K562 (cell line): ENCODE results near the gene LOXL3. TPM values are rescaled to one million over a fixed set of nuclear protein-coding genes. Genes with fewer than 3 reads are reported as not detected.
A peak's percentile ranks its signal among the peaks of the same experiment; 100 is the strongest.

Experiments
- ATAC-seq: fragments of 200-7000 bp; cut with Tn5 transposase; 3 replicates; pipeline ENCODE4 v1.9.1; 2020; ENCODE audit warnings: moderate library complexity
- BruUV-seq: library from RNA; stranded (reverse); fragments of 400-500 nt; replicated peaks from 2 replicates; lab custom pipeline; 2021; lab: Mats Ljungman, UMichigan
- CTCF ChIA-PET: fragments of 300-600 bp; formaldehyde crosslinking; extraction: SDS; loops from one replicate; lab custom pipeline; 2021; ENCODE audit warnings: low intra/inter-chr PET ratio; lab: Yijun Ruan, JAX
- POLR2A ChIA-PET: fragments of 300-600, 350-650 bp; sonication (Branson Sonifier 250); formaldehyde crosslinking; extraction: SDS; loops from one replicate; lab custom pipeline; 2021; ENCODE audit warnings: antibody characterized with exemption, inconsistent platforms; lab: Yijun Ruan, JAX
- DNase-seq, 4 experiments: peaks; one replicate each; pipeline versions ENCODE4 v3.0.0 to v3.0.0-alpha.2; 2011 to 2018; ENCODE audit warnings: low spot score in 3 of 4, mixed read lengths in 3 of 4; ENCODE audit errors: extremely low read depth in 1 of 4
- FAIRE-seq: peaks from 2 replicates; lab custom pipeline; 2011; peaks lifted over from hg19 to GRCh38; lab: Jason Lieb, UNC
- H2AFZ ChIP-seq: 2 replicates; pipeline ENCODE4 v1.6.0; 2011; ENCODE audit warnings: low read depth, low read length, control low read depth, inconsistent platforms
- H3K27ac ChIP-seq: fragments of 200-600 bp; 3 replicates; pipeline ENCODE4 v1.8.0; 2011; ENCODE audit warnings: low read depth, mild to moderate bottlenecking, control low read depth, inconsistent platforms, low read length, moderate library complexity, mixed read lengths; ENCODE audit errors: extremely low read depth
- H3K27me3 ChIP-seq, 2 experiments: fragments of 300-600 bp in 1 of 2; 2 replicates in 1 of 2; 3 replicates in 1 of 2; pipeline versions ENCODE4 v1.6.0 to v1.8.0; 2011; ENCODE audit warnings: inconsistent platforms in 2 of 2, low read length in 2 of 2, mild to moderate bottlenecking in 1 of 2, mixed read lengths in 1 of 2, moderate library complexity in 1 of 2; ENCODE audit not compliant: control insufficient read depth in 2 of 2, insufficient read depth in 2 of 2
- H3K36me3 ChIP-seq: fragments of 300-600 bp; 3 replicates; pipeline ENCODE4 v1.8.0; 2011; ENCODE audit warnings: mild to moderate bottlenecking, low read length, inconsistent platforms; ENCODE audit not compliant: control insufficient read depth, insufficient read depth
- H3K4me1 ChIP-seq, 2 experiments: fragments of 200-600 bp in 1 of 2; replicated peaks in 1 of 2; 2 replicates in 1 of 2; 3 replicates in 1 of 2; pipeline versions ENCODE4 v1.5.1 to v1.8.0; 2011; ENCODE audit warnings: inconsistent platforms in 2 of 2, low read length in 2 of 2, mild to moderate bottlenecking in 1 of 2, mixed read lengths in 1 of 2, moderate library complexity in 1 of 2; ENCODE audit not compliant: control insufficient read depth in 2 of 2, insufficient read depth in 2 of 2
- H3K4me2 ChIP-seq: 2 replicates; pipeline ENCODE4 v1.6.1; 2011; ENCODE audit warnings: low read length, control low read depth, inconsistent platforms, mixed read lengths; ENCODE audit not compliant: insufficient read depth
- H3K4me3 ChIP-seq: fragments of 200-600 bp; sonication (generic), shearing (Covaris generic); 2 replicates; pipeline ENCODE4 v1.5.1; 2016; ENCODE audit warnings: control low read depth, inconsistent platforms
- H3K79me2 ChIP-seq: fragments of 200-600 bp; 3 replicates; pipeline ENCODE4 v1.8.0; 2011; ENCODE audit warnings: low read length, inconsistent platforms; ENCODE audit not compliant: control insufficient read depth, insufficient read depth
- H3K9ac ChIP-seq, 2 experiments: 2 replicates each; pipeline versions ENCODE4 v1.6.0 to v1.6.1; 2011; ENCODE audit warnings: low read depth in 2 of 2, low read length in 2 of 2, control low read depth in 1 of 2, inconsistent platforms in 1 of 2, mild to moderate bottlenecking in 1 of 2, mixed read lengths in 1 of 2; ENCODE audit not compliant: insufficient read depth in 1 of 2
- H3K9me1 ChIP-seq: one replicate; pipeline ENCODE4 v1.6.0; 2011; ENCODE audit warnings: inconsistent platforms, mild to moderate bottlenecking, low read length, moderate library complexity; ENCODE audit not compliant: control insufficient read depth, insufficient read depth
- H3K9me3 ChIP-seq: replicated peaks from 2 replicates; pipeline ENCODE4 v1.5.1; 2011; ENCODE audit warnings: low read depth, low read length, inconsistent platforms; ENCODE audit not compliant: control insufficient read depth, insufficient read depth
- H4K20me1 ChIP-seq: replicated peaks from 2 replicates; pipeline ENCODE4 v1.6.1; 2011; ENCODE audit warnings: low read length, inconsistent platforms, mixed read lengths; ENCODE audit not compliant: control insufficient read depth, insufficient read depth
- CCAR2 ChIP-seq: fragments of 200-400 bp; formaldehyde crosslinking; IDR thresholded peaks from 2 replicates; pipeline ENCODE4 v1.6.1; 2017; ENCODE audit warnings: mild to moderate bottlenecking, low read depth, low read length
- GABPB1 ChIP-seq: sonication (generic); formaldehyde crosslinking; IDR thresholded peaks from 2 replicates; pipeline ENCODE4 v1.8.0; 2022; ENCODE audit warnings: mild to moderate bottlenecking, missing genetic modification reagents
- IRF2 ChIP-seq: sonication (generic); formaldehyde crosslinking; IDR thresholded peaks from 2 replicates; pipeline ENCODE4 v1.8.1; 2022; ENCODE audit warnings: mild to moderate bottlenecking, missing genetic modification reagents
- NCOA1 ChIP-seq: fragments of 450-650 bp; IDR thresholded peaks from 2 replicates; pipeline ENCODE4 v1.6.1; 2016; ENCODE audit warnings: low read depth
- RCOR1 ChIP-seq, 2 experiments: IDR thresholded peaks; 2 replicates each; pipeline ENCODE4 v1.6.1; 2012; ENCODE audit warnings: low read depth in 2 of 2, low read length in 2 of 2, borderline replicate concordance in 1 of 2, improper control_type of control experiment in 1 of 2
- SIN3A ChIP-seq, 2 experiments: fragments of 150-350 bp in 1 of 2; IDR thresholded peaks; 2 replicates each; pipeline ENCODE4 v1.6.1; 2011 to 2016; ENCODE audit warnings: borderline replicate concordance in 2 of 2, low read depth in 2 of 2, low read length in 2 of 2, mild to moderate bottlenecking in 2 of 2, moderate library complexity in 2 of 2; ENCODE audit not compliant: control insufficient read depth in 1 of 2
- ZNF583 ChIP-seq: fragments of 250-450 bp; sonication (Bioruptor Pico); IDR thresholded peaks from 2 replicates; pipeline ENCODE4 v1.4.0; 2020
- WGBS: fragments of 100-300 bp; shearing (Covaris generic); methylation state at CpG from one replicate; pipeline ENCODE4 v1.1.6; 2016; ENCODE audit warnings: low coverage, mixed read lengths; ENCODE audit not compliant: insufficient coverage; ENCODE audit errors: missing lambda C conversion rate; 5-methylcytosine and 5-hydroxymethylcytosine counted together
- in situ Hi-C: fragments of 300-500 bp; cut with MboI; formaldehyde crosslinking; loops from 4 replicates; pipeline ENCODE4 v1.15.0; 2018; ENCODE audit warnings: inconsistent platforms, mixed read lengths
- intact Hi-C: fragments of 100-400 bp; cut with micrococcal nuclease; formaldehyde crosslinking; loops from 2 replicates; pipeline ENCODE4 v1.14.2; 2022
- polyA plus RNA-seq, 8 experiments: library from polyadenylated mRNA; depleted of rRNA in 4 of 8; stranded (reverse) in 5 of 8; unstranded in 3 of 8; fragments of >200 nt; fragmentation: Nextera tagmentation in 2 of 8; fragmentation: Illumina TruSeq in 1 of 8; extraction: Ambion mirVana in 2 of 8; extraction: Trizol in 1 of 8; gene quantifications; 2 replicates each; pipeline versions ENCODE4 v1.2.1 to v1.2.3, GENCODE V29; 2011 to 2014; ENCODE audit warnings: inconsistent platforms in 1 of 8, missing spikeins in 1 of 8
- total RNA-seq, 7 experiments: library from RNA; depleted of rRNA in 6 of 7; stranded (reverse); fragments of >200 nt in 6 of 7; fragmentation: Illumina TruSeq in 2 of 7; extraction: Trizol in 2 of 7; gene quantifications; 2 replicates each; pipeline versions ENCODE4 v1.2.1 to v1.2.3, GENCODE V29; 2011 to 2021; ENCODE audit warnings: low replicate concordance in 1 of 7
- TF ChIP-seq, protein P1 (sequence below), 2 experiments: fragments of 450-650 bp in 1 of 2; IDR thresholded peaks; 2 replicates each; pipeline ENCODE4 v1.6.1; 2011 to 2017; ENCODE audit warnings: low read depth in 2 of 2, antibody characterized with exemption in 1 of 2, borderline replicate concordance in 1 of 2, low read length in 1 of 2, mild to moderate bottlenecking in 1 of 2, mixed read lengths in 1 of 2; ENCODE audit not compliant: control insufficient read depth in 1 of 2
- TF ChIP-seq, protein P2 (sequence below): IDR thresholded peaks from 2 replicates; pipeline ENCODE4 v1.6.1; 2011; ENCODE audit warnings: borderline replicate concordance, low read depth, mild to moderate bottlenecking, moderate library complexity, low read length; ENCODE audit not compliant: insufficient read depth, poor library complexity, severe bottlenecking
- TF ChIP-seq, protein P3 (sequence below): sonication (generic); formaldehyde crosslinking; IDR thresholded peaks from 2 replicates; pipeline ENCODE4 v1.8.0; 2022; ENCODE audit warnings: mild to moderate bottlenecking, missing genetic modification reagents

LOXL3 gene
- total and polyA plus RNA-seq, 9 of the 15 experiments (the other 6 are each of a cell fraction or from before 2014, with no cell fraction given), result 0.22 to 0.99 (median 0.31) TPM

DNA sequence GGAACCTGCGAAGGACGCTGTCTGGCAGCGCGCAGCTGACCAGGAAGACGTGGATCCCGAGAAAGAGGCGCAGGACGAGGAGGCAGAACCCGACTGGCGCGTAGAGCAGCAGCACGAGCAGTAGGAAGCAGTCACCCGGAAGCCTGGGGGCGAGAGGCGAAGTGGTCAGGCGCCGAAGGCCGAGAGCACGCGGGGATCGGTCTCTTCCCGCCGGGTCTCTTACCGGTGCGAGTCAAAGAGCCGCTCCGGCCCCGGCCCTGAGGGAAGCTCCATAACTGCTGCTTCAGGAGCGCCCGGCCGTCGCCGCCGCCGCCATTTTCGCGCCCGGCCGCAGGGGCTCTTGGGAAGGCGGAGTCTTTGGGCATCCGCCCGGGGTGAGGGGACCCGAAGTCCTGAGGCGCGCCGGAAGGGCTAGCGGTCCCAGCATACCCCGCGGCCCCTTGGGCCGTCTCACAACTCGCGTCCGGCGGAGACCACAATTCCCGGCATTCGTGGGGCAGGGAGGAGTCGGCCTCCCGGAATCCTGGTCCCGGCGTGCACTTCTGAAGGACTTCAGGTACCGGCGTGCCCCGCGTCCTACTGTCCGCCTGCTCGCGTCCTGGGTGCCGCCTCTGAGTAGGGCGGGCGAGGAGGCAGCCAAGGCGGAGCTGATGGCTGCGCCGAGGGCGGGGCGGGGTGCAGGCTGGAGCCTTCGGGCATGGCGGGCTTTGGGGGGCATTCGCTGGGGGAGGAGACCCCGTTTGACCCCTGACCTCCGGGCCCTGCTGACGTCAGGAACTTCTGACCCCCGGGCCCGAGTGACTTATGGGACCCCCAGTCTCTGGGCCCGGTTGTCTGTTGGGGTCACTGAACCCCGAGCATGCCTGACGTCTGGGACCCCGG lies 24.1 kb downstream of the LOXL3 start, which contains the start of the genes AUP1 and HTRA2 (continued):
- TF ChIP-seq NCOA1 (peak; percentile 13; the same call in 1 of the 2 replicates), IRF2 (CRISPR knock-in tag) (no peak), RCOR1 (IDR thresholded peaks at IDR 0.05; ENCODE audit: borderline replicate concordance in 1 of 2, low read depth in 2 of 2, low read length in 2 of 2) (no peak)

DNA sequence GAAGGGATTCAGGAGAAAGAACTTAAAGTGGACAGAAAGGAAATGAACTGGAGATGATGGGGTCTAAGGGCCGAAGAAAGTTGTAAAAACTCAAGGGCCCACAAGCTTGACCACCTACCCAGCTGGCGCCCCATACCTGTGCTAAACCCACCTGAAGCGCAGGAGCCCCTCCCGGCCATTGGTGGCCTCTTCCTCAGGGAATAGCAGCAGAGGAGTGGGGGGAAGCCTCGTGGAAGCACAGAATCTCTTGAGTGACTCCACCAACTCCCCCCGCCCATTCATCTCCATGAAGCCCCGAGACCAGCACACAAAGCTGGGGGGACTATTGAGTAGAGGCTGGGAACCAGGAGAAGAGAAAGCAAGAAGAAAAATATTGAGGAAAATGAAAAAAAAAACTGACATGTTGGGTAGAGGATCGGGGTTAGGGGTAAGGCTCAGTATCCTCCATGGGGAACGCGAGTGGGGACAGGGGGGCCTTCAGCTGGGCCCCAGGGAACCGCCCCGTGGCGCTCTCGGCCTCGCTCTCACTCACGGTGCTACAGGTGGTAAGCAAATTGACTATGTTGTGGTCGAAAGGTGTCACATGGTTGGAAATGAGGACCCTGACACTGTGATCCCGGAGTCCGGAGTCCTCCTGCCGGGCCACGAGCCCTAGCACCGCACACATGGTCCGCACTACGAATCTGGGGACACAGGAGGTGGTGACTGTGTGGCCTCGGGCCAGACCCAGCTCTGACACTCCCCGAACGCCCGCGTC lies 25.0 kb downstream of the LOXL3 start:
- intact Hi-C loops (loop anchor here (1.0 to 2.0 kb wide), 3 partner anchors 21 to 74 kb away; partner anchors contain the start of genes CCDC142, PCGF1 and TTC31), in situ Hi-C loops (no loop called here)
- Histone ChIP-seq H3K4me3 (peak overlapping the region; percentile 96), H3K36me3 (peaks cover 65% of the 10 kb centered on the region), H3K9ac (peak overlapping the region; percentile 93 to 97), H3K27me3 (no peaks in the 10 kb centered on the region), H3K79me2 (peaks cover 52% of the 10 kb centered on the region), H2AFZ (peak overlapping the region; percentile 89), H3K4me1 (peaks cover 28 to 33% of the 10 kb centered on the region in 2 experiments), H4K20me1 (peaks cover 5% of the 10 kb centered on the region; the same call in 1 of the 2 replicates), H3K9me1 (peaks cover 3% of the 10 kb centered on the region), H3K9me3 (no peaks in the 10 kb centered on the region), H3K4me2 (peak overlapping the region; percentile 96), H3K27ac (peak overlapping the region; percentile 94)
- DNase-seq (peak in 3 of 4 experiments; percentile 28 to 50 (median 32)), FAIRE-seq (peak; percentile 15), ATAC-seq (peak; percentile 8)
- CTCF ChIA-PET, result no interaction called here
- no TSS peak for BruUV-seq
- WGBS, result under 1% methylated on average over 29 of the region's 29 CpGs
- POLR2A ChIA-PET, result interaction anchor here (0.6 to 3.9 kb wide), 14 partner anchors 8 to 313 kb away, joined by 3 to 25 read pairs (median 4); partner anchors contain the start of gene MRPL53
- TF ChIP-seq, protein P1, sequence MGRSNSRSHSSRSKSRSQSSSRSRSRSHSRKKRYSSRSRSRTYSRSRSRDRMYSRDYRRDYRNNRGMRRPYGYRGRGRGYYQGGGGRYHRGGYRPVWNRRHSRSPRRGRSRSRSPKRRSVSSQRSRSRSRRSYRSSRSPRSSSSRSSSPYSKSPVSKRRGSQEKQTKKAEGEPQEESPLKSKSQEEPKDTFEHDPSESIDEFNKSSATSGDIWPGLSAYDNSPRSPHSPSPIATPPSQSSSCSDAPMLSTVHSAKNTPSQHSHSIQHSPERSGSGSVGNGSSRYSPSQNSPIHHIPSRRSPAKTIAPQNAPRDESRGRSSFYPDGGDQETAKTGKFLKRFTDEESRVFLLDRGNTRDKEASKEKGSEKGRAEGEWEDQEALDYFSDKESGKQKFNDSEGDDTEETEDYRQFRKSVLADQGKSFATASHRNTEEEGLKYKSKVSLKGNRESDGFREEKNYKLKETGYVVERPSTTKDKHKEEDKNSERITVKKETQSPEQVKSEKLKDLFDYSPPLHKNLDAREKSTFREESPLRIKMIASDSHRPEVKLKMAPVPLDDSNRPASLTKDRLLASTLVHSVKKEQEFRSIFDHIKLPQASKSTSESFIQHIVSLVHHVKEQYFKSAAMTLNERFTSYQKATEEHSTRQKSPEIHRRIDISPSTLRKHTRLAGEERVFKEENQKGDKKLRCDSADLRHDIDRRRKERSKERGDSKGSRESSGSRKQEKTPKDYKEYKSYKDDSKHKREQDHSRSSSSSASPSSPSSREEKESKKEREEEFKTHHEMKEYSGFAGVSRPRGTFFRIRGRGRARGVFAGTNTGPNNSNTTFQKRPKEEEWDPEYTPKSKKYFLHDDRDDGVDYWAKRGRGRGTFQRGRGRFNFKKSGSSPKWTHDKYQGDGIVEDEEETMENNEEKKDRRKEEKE (IDR thresholded peaks at IDR 0.05; ENCODE audit: borderline replicate concordance in 1 of 2, control insufficient read depth in 1 of 2, low read depth in 2 of 2, low read length in 1 of 2), result 0 out of 4 replicates have a peak, but pooled peaks of 1 of the 2 experiments have one; percentile 38
- TF ChIP-seq, protein P2, sequence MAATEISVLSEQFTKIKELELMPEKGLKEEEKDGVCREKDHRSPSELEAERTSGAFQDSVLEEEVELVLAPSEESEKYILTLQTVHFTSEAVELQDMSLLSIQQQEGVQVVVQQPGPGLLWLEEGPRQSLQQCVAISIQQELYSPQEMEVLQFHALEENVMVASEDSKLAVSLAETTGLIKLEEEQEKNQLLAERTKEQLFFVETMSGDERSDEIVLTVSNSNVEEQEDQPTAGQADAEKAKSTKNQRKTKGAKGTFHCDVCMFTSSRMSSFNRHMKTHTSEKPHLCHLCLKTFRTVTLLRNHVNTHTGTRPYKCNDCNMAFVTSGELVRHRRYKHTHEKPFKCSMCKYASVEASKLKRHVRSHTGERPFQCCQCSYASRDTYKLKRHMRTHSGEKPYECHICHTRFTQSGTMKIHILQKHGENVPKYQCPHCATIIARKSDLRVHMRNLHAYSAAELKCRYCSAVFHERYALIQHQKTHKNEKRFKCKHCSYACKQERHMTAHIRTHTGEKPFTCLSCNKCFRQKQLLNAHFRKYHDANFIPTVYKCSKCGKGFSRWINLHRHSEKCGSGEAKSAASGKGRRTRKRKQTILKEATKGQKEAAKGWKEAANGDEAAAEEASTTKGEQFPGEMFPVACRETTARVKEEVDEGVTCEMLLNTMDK, result peak; percentile 0
- TF ChIP-seq, protein P3, sequence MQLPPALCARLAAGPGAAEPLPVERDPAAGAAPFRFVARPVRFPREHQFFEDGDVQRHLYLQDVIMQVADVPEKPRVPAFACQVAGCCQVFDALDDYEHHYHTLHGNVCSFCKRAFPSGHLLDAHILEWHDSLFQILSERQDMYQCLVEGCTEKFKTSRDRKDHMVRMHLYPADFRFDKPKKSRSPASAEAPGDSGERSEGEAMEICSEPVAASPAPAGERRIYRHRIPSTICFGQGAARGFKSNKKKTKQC (CRISPR knock-in tag), result 0 out of 2 replicates have a peak, but pooled peaks have one; percentile 70
- TF ChIP-seq ZNF583 (CRISPR knock-in tag) (no peak), GABPB1 (CRISPR knock-in tag) (no peak), CCAR2 (no peak), SIN3A (IDR thresholded peaks at IDR 0.05; ENCODE audit: borderline replicate concordance in 2 of 2, control insufficient read depth in 1 of 2, low read depth in 2 of 2, low read length in 2 of 2) (peak in 1 of 2 experiments; percentile 68; a peak in 2 of 4 replicates)
